ENCODE measurements around the gene C3orf18.

The C3orf18 gene

GRCh38 chr3:50585919-50586762 is 18.6 kb upstream of the C3orf18 start:
- peak; percentile 44 for DNase-seq (ENCODE audit: low spot score)
- no peak for TF ChIP-seq CTCF (IDR thresholded peaks at IDR 0.05; ENCODE audit: extremely low read depth, missing control alignments)

GRCh38 chr3:50584391-50584790 is 16.8 kb upstream of the C3orf18 start:
- TF ChIP-seq CTCF (IDR thresholded peaks at IDR 0.05; ENCODE audit: extremely low read depth, missing control alignments) = no peak
- no peak for DNase-seq (ENCODE audit: low spot score)

- no peak for TF ChIP-seq CTCF (IDR thresholded peaks at IDR 0.05; ENCODE audit: extremely low read depth, missing control alignments)
- DNase-seq (ENCODE audit: low spot score) = no peak
Measured at GRCh38 chr3:50583897-50584296, 16.4 kb upstream of the C3orf18 start.

- DNase-seq (ENCODE audit: low spot score) = no peak
- TF ChIP-seq CTCF (IDR thresholded peaks at IDR 0.05; ENCODE audit: extremely low read depth, missing control alignments) = no peak
Measured at GRCh38 chr3:50582083-50582482, 14.5 kb upstream of the C3orf18 start.

GRCh38 chr3:50581459-50581842 is 13.9 kb upstream of the C3orf18 start:
- DNase-seq (ENCODE audit: low spot score) = no peak
- TF ChIP-seq CTCF (IDR thresholded peaks at IDR 0.05; ENCODE audit: extremely low read depth, missing control alignments) = no peak

GRCh38 chr3:50580683-50581458 is 13.3 kb upstream of the C3orf18 start:
- DNase-seq (ENCODE audit: low spot score) = no peak
- TF ChIP-seq CTCF (IDR thresholded peaks at IDR 0.05; ENCODE audit: extremely low read depth, missing control alignments) = no peak

- no peak for TF ChIP-seq CTCF (IDR thresholded peaks at IDR 0.05; ENCODE audit: extremely low read depth, missing control alignments)
- DNase-seq (ENCODE audit: low spot score) = no peak
Measured at GRCh38 chr3:50577348-50577747, 9.8 kb upstream of the C3orf18 start.
